CD1c-positive myeloid dendritic cell (primary cell): Measurements from ENCODE around the gene PCDHGB4.
A peak's percentile ranks its signal among the peaks of the same experiment; 100 is the strongest.
"Not testable (repeated sequence)": the region's sequence is repeated elsewhere in the genome, so short reads cannot be mapped to it uniquely, and the experiment has no call there.

ENCODE experiments used
- DNase-seq: peaks from one replicate; pipeline ENCODE4 v3.0.0-alpha.2; 2016; ENCODE audit errors: extremely low spot score

The PCDHGB4 gene

GRCh38 chr5:141430332-141431113 lies 43.0 kb downstream of the PCDHGB4 start, which contains the start of gene PCDHGA12:
Gene PCDHGA12, plus strand, starts transcription at chr5:141430507. Its CDS starts 253 bp downstream, at chr5:141430760.
- DNase-seq: peak; percentile 74

GRCh38 chr5:141431286-141431685 lies 43.8 kb downstream of the PCDHGB4 start:
- no peak for DNase-seq

GRCh38 chr5:141432308-141432707 lies 44.8 kb downstream of the PCDHGB4 start:
- DNase-seq: not testable (repeated sequence)

GRCh38 chr5:141432726-141433125 lies 45.2 kb downstream of the PCDHGB4 start:
- not testable (repeated sequence) for DNase-seq

GRCh38 chr5:141434006-141434405 lies 46.5 kb downstream of the PCDHGB4 start:
- no peak for DNase-seq

- DNase-seq: no peak
Observed at GRCh38 chr5:141437221-141437620, 49.7 kb downstream of the PCDHGB4 start.

- no peak for DNase-seq
Observed at GRCh38 chr5:141439411-141440141, 52.1 kb downstream of the PCDHGB4 start.
